Common myeloid progenitor, CD34-positive (primary cell): Measurements from ENCODE around the gene PPM1L.
"Not testable (repeated sequence)": the region's sequence is repeated elsewhere in the genome, so short reads cannot be mapped to it uniquely, and the experiment has no call there.

ENCODE experiments used
- CTCF ChIA-PET: fragments of 350-600 bp; sonication (Branson Sonifier 250); formaldehyde crosslinking; loops from one replicate; lab custom pipeline; 2021; ENCODE audit warnings: antibody characterized with exemption; lab: Charles Lee
- POLR2A ChIA-PET: fragments of 350-600 bp; sonication (Branson Sonifier 250); formaldehyde crosslinking; loops from one replicate; lab custom pipeline; 2021; ENCODE audit warnings: antibody characterized with exemption; lab: Charles Lee
- DNase-seq, 3 donors: peaks; one replicate each; pipeline versions ENCODE4 v3.0.0 to v3.0.0-alpha.2; 2013
- H3K27ac ChIP-seq, 2 experiments: 1 replicate in 1 of 2; 2 replicates in 1 of 2; pipeline ENCODE4 v1.7.0; 2013; ENCODE audit warnings: inconsistent platforms in 2 of 2, low read length in 2 of 2, mild to moderate bottlenecking in 2 of 2, low read depth in 1 of 2, moderate library complexity in 1 of 2; ENCODE audit not compliant: severe bottlenecking in 2 of 2, insufficient read depth in 1 of 2, poor library complexity in 1 of 2
- H3K27me3 ChIP-seq, 5 experiments: replicated peaks in 2 of 5; 1 replicate in 3 of 5; 2 replicates in 2 of 5; pipeline versions ENCODE4 v1.6.1 to v1.7.0; 2013; ENCODE audit warnings: low read length in 4 of 5, mild to moderate bottlenecking in 2 of 5, moderate library complexity in 2 of 5, inconsistent platforms in 1 of 5; ENCODE audit not compliant: insufficient read depth in 5 of 5, control insufficient read depth in 4 of 5
- H3K36me3 ChIP-seq, 4 experiments: 1 replicate in 2 of 4; 2 replicates in 2 of 4; pipeline versions ENCODE4 v1.6.1 to v1.7.0; 2013; ENCODE audit warnings: low read length in 3 of 4, control low read depth in 1 of 4, mild to moderate bottlenecking in 1 of 4; ENCODE audit not compliant: control insufficient read depth in 4 of 4, insufficient read depth in 4 of 4
- H3K4me1 ChIP-seq, 4 experiments: 1 replicate in 3 of 4; 2 replicates in 1 of 4; pipeline versions ENCODE4 v1.6.1 to v1.7.1; 2013; ENCODE audit warnings: low read length in 3 of 4, mild to moderate bottlenecking in 3 of 4, control low read depth in 1 of 4, inconsistent platforms in 1 of 4, moderate library complexity in 1 of 4; ENCODE audit not compliant: control insufficient read depth in 4 of 4, insufficient read depth in 4 of 4; ENCODE audit errors: control extremely low read depth in 1 of 4
- H3K4me3 ChIP-seq, 7 experiments: 1 replicate in 4 of 7; 2 replicates in 3 of 7; pipeline versions ENCODE4 v1.5.1 to v1.7.0; 2013; ENCODE audit warnings: mild to moderate bottlenecking in 7 of 7, low read length in 6 of 7, moderate library complexity in 6 of 7, inconsistent platforms in 2 of 7, low read depth in 2 of 7, control low read depth in 1 of 7; ENCODE audit not compliant: insufficient read depth in 4 of 7, control insufficient read depth in 1 of 7; ENCODE audit errors: extremely low read depth in 1 of 7
- H3K9me3 ChIP-seq, 5 experiments: 1 replicate in 4 of 5; 2 replicates in 1 of 5; pipeline versions ENCODE4 v1.6.1 to v1.7.1; 2013; ENCODE audit warnings: low read length in 4 of 5, mild to moderate bottlenecking in 2 of 5, inconsistent platforms in 1 of 5, low read depth in 1 of 5, moderate library complexity in 1 of 5; ENCODE audit not compliant: control insufficient read depth in 4 of 5, insufficient read depth in 2 of 5; ENCODE audit errors: control extremely low read depth in 1 of 5
- WGBS: methylation state at CpG from one replicate; pipeline ENCODE4 v1.1.5; 2013; ENCODE audit not compliant: insufficient coverage; 5-methylcytosine and 5-hydroxymethylcytosine counted together

PPM1L gene

GRCh38 chr3:160998581-160998980 is 242.6 kb downstream of the PPM1L start:
- no CpG with 5 or more reads among the region's 1 CpG for WGBS
- Histone ChIP-seq H3K4me3 (no peak overlapping the region), H3K27me3 (no peaks in the 10 kb centered on the region), H3K4me1 (peaks cover 0 to 4% (median 1%) of the 10 kb centered on the region in 4 experiments), H3K9me3 (peaks cover 0 to 3% (median 0%) of the 10 kb centered on the region in 5 experiments), H3K36me3 (no peaks in the 10 kb centered on the region), H3K27ac (no peak overlapping the region)
- POLR2A ChIA-PET = no interaction called here
- CTCF ChIA-PET = no interaction called here
- DNase-seq = no peak

- ChIA-PET POLR2A (no interaction called here), CTCF (interaction anchor here (0.6 kb wide), 1 partner anchor 270 kb away, joined by 3 read pairs; no protein-coding TSS in a partner anchor)
- peak in 2 of 3 donors; percentile 10 to 36 for DNase-seq
- H3K4me1 ChIP-seq = peaks cover 0 to 4% (median 1%) of the 10 kb centered on the region in 4 experiments
- peaks cover 0 to 3% (median 0%) of the 10 kb centered on the region in 5 experiments for H3K9me3 ChIP-seq
- H3K4me3 ChIP-seq = no peak overlapping the region
- no peak overlapping the region for H3K27ac ChIP-seq
- WGBS = 96% methylated on average over 5 of the region's 5 CpGs
- no peaks in the 10 kb centered on the region for H3K36me3 ChIP-seq
- no peaks in the 10 kb centered on the region for H3K27me3 ChIP-seq
Measured at GRCh38 chr3:160999274-160999673, 243.2 kb downstream of the PPM1L start.

GRCh38 chr3:161008086-161008485 is 252.1 kb downstream of the PPM1L start:
- ChIA-PET POLR2A (no interaction called here), CTCF (no interaction called here)
- Histone ChIP-seq H3K27ac (no peak overlapping the region), H3K36me3 (no peaks in the 10 kb centered on the region), H3K4me1 (no peaks in the 10 kb centered on the region), H3K27me3 (no peaks in the 10 kb centered on the region), H3K9me3 (peaks cover 0 to 1% (median 0%) of the 10 kb centered on the region in 5 experiments), H3K4me3 (no peak overlapping the region)
- no peak for DNase-seq
- WGBS = 100% methylated on average over 1 of the region's 2 CpGs

GRCh38 chr3:161010151-161010550 is 254.1 kb downstream of the PPM1L start:
- no CpG with 5 or more reads among the region's 2 CpGs for WGBS
- H3K36me3 ChIP-seq, DNase-seq, H3K27me3 ChIP-seq, POLR2A ChIA-PET, H3K4me1 ChIP-seq, H3K27ac ChIP-seq, H3K9me3 ChIP-seq, CTCF ChIA-PET, H3K4me3 ChIP-seq: not testable (repeated sequence)

- H3K9me3 ChIP-seq = peaks cover 0 to under 1% (median 0%) of the 10 kb centered on the region in 5 experiments
- no peaks in the 10 kb centered on the region for H3K4me1 ChIP-seq
- DNase-seq = peak in 1 of 3 donors; percentile 5
- WGBS = 100% methylated on average over 2 of the region's 4 CpGs
- no peaks in the 10 kb centered on the region for H3K27me3 ChIP-seq
- POLR2A ChIA-PET = no interaction called here
- no peak overlapping the region for H3K27ac ChIP-seq
- no peaks in the 10 kb centered on the region for H3K36me3 ChIP-seq
- no peak overlapping the region for H3K4me3 ChIP-seq
- CTCF ChIA-PET = interaction anchor here (1.7 kb wide), 1 partner anchor 9 kb away, joined by 6 read pairs; no protein-coding TSS in a partner anchor
Measured at GRCh38 chr3:161014843-161015749, 259.1 kb downstream of the PPM1L start.

- 100% methylated on average over 2 of the region's 6 CpGs for WGBS
- Histone ChIP-seq H3K27ac (no peak overlapping the region), H3K27me3 (no peaks in the 10 kb centered on the region), H3K4me3 (no peak overlapping the region), H3K4me1 (no peaks in the 10 kb centered on the region), H3K36me3 (no peaks in the 10 kb centered on the region), H3K9me3 (peaks cover 0 to 12% (median 0%) of the 10 kb centered on the region in 5 experiments)
- DNase-seq = peak in 2 of 3 donors; percentile 1 to 25
- CTCF ChIA-PET = no interaction called here
- POLR2A ChIA-PET = no interaction called here
Measured at GRCh38 chr3:161016417-161017313, 260.6 kb downstream of the PPM1L start.
